CD14-positive monocyte (primary cell): ENCODE data around the gene STAT4. TPM values are rescaled to one million over a fixed set of nuclear protein-coding genes. Genes with fewer than 3 reads are reported as not detected.

ENCODE experiments used
- DNase-seq, 3 donors: peaks; one replicate each; pipeline ENCODE4 v3.0.0-alpha.2; 2011 to 2022
- H2AFZ ChIP-seq: 2 replicates; pipeline ENCODE4 v1.6.0; 2012; ENCODE audit warnings: mild to moderate bottlenecking, low read depth, low read length, inconsistent platforms; ENCODE audit not compliant: insufficient read depth, poor library complexity, severe bottlenecking
- H3K27ac ChIP-seq, 2 donors: 1 replicate in 1 of 2; 2 replicates in 1 of 2; pipeline ENCODE4 v1.5.1; 2012 to 2013; ENCODE audit warnings: low read length in 2 of 2, control low read depth in 1 of 2, inconsistent platforms in 1 of 2, low read depth in 1 of 2, mild to moderate bottlenecking in 1 of 2
- H3K27me3 ChIP-seq, 2 donors: one replicate each; pipeline versions ENCODE4 v1.6.0 to v1.6.1; 2011 to 2013; ENCODE audit warnings: low read length in 2 of 2; ENCODE audit not compliant: control insufficient read depth in 2 of 2, insufficient read depth in 2 of 2
- H3K36me3 ChIP-seq, 2 donors: replicated peaks in 1 of 2; 1 replicate in 1 of 2; 2 replicates in 1 of 2; pipeline versions ENCODE4 v1.5.1 to v1.6.1; 2012 to 2013; ENCODE audit warnings: low read length in 2 of 2, control low read depth in 1 of 2, inconsistent platforms in 1 of 2, mild to moderate bottlenecking in 1 of 2; ENCODE audit not compliant: insufficient read depth in 2 of 2, control insufficient read depth in 1 of 2
- H3K4me1 ChIP-seq, 2 donors: 1 replicate in 1 of 2; 2 replicates in 1 of 2; pipeline versions ENCODE4 v1.5.1 to v1.6.1; 2012 to 2013; ENCODE audit warnings: low read length in 2 of 2, control low read depth in 1 of 2, inconsistent platforms in 1 of 2, mild to moderate bottlenecking in 1 of 2, moderate library complexity in 1 of 2; ENCODE audit not compliant: insufficient read depth in 2 of 2, control insufficient read depth in 1 of 2
- H3K4me2 ChIP-seq: replicated peaks from 2 replicates; pipeline ENCODE3; 2012; ENCODE audit warnings: low read length, moderate library complexity, mild to moderate bottlenecking; ENCODE audit not compliant: poor library complexity, severe bottlenecking; ENCODE audit errors: extremely low read depth
- H3K4me3 ChIP-seq, 3 experiments: fragments of 200-600 bp in 1 of 3; sonication (generic) in 1 of 3; replicated peaks in 1 of 3; 1 replicate in 2 of 3; 2 replicates in 1 of 3; pipeline ENCODE4 v1.5.1; 2011 to 2013; ENCODE audit warnings: low read length in 3 of 3, mild to moderate bottlenecking in 3 of 3, control low read depth in 2 of 3, low read depth in 2 of 3, inconsistent platforms in 1 of 3, moderate library complexity in 1 of 3
- H3K79me2 ChIP-seq: 2 replicates; pipeline ENCODE4 v1.6.0; 2012; ENCODE audit warnings: mild to moderate bottlenecking, control low read depth, inconsistent platforms, low read length, moderate library complexity; ENCODE audit not compliant: insufficient read depth
- H3K9ac ChIP-seq: 2 replicates; pipeline ENCODE4 v1.6.0; 2017; ENCODE audit warnings: low read length, mild to moderate bottlenecking; ENCODE audit not compliant: insufficient read depth, poor library complexity, severe bottlenecking
- H3K9me3 ChIP-seq, 2 donors: replicated peaks in 1 of 2; 1 replicate in 1 of 2; 2 replicates in 1 of 2; pipeline versions ENCODE4 v1.5.1 to v1.6.1; 2012 to 2013; ENCODE audit warnings: low read length in 2 of 2, control low read depth in 1 of 2; ENCODE audit not compliant: control insufficient read depth in 1 of 2, insufficient read depth in 1 of 2
- H4K20me1 ChIP-seq: 2 replicates; pipeline ENCODE4 v1.6.0; 2012; ENCODE audit warnings: mild to moderate bottlenecking, low read length, control low read depth, moderate library complexity; ENCODE audit not compliant: insufficient read depth
- H3K27ac Mint-ChIP-seq, 7 donors: one replicate each; pipeline ENCODE4 v1.8.0; 2020; ENCODE audit warnings: mild to moderate bottlenecking in 7 of 7, mixed read lengths in 7 of 7, moderate library complexity in 6 of 7, inconsistent platforms in 2 of 7
- H3K27me3 Mint-ChIP-seq, 3 donors: one replicate each; pipeline ENCODE4 v1.8.0; 2021 to 2022; ENCODE audit warnings: low read depth in 3 of 3, mild to moderate bottlenecking in 3 of 3, mixed read lengths in 3 of 3, moderate library complexity in 3 of 3, inconsistent platforms in 1 of 3
- H3K36me3 Mint-ChIP-seq, 2 donors: one replicate each; pipeline ENCODE4 v1.8.0; 2020; ENCODE audit warnings: mixed read lengths in 2 of 2, inconsistent platforms in 1 of 2, mild to moderate bottlenecking in 1 of 2
- H3K4me1 Mint-ChIP-seq: one replicate; pipeline ENCODE4 v1.8.0; 2020; ENCODE audit warnings: mild to moderate bottlenecking, mixed read lengths
- H3K4me3 Mint-ChIP-seq, 2 donors: one replicate each; pipeline ENCODE4 v1.8.0; 2020; ENCODE audit warnings: mild to moderate bottlenecking in 2 of 2, mixed read lengths in 2 of 2, moderate library complexity in 1 of 2
- H3K9me3 Mint-ChIP-seq, 7 donors: one replicate each; pipeline ENCODE4 v1.8.0; 2020 to 2022; ENCODE audit warnings: mixed read lengths in 7 of 7, mild to moderate bottlenecking in 6 of 7, moderate library complexity in 6 of 7, inconsistent platforms in 2 of 7
- CTCF ChIP-seq: fragments of 200-600 bp; IDR thresholded peaks from one replicate; pipeline ENCODE4 v1.8.0; 2022; ENCODE audit warnings: antibody characterized with exemption, mild to moderate bottlenecking
- WGBS: methylation state at CpG from one replicate; pipeline ENCODE4 v1.1.5; 2013; ENCODE audit warnings: missing lambda C conversion rate; ENCODE audit not compliant: insufficient coverage; 5-methylcytosine and 5-hydroxymethylcytosine counted together
- intact Hi-C, 2 donors: fragments of 100-400 bp; cut with micrococcal nuclease; formaldehyde crosslinking; loops; one replicate each; pipeline versions ENCODE4 v1.15.0 to v1.15.1; 2023
- polyA plus RNA-seq, 3 donors: library from polyadenylated mRNA; depleted of rRNA in 1 of 3; unstranded in 2 of 3; stranded (reverse) in 1 of 3; fragments of 300-500 nt in 2 of 3; fragments of >200 nt in 1 of 3; fragmentation: Illumina TruSeq in 2 of 3; gene quantifications; 1 replicate in 2 of 3; 2 replicates in 1 of 3; pipeline ENCODE4 v1.2.3, GENCODE V29; 2012 to 2021

STAT4 gene
- polyA plus RNA-seq, 3 donors: 0.31 to 0.52 (median 0.31) TPM

GRCh38 chr2:191051825-191052778 is 98.7 kb downstream of the STAT4 start:
- WGBS: 0% methylated on average over 4 of the region's 10 CpGs
- H2AFZ ChIP-seq: no peak overlapping the region
- peaks cover 1 to 2% (median 1%) of the 10 kb centered on the region in 3 donors for H3K27me3 Mint-ChIP-seq

GRCh38 chr2:191051177-191051576 is 99.6 kb downstream of the STAT4 start:
- no peak for TF ChIP-seq CTCF

More at GRCh38 chr2:191051825-191052778, 98.7 kb downstream of the STAT4 start:
- peak; percentile 65 for TF ChIP-seq CTCF
- Histone ChIP-seq H3K36me3 (no peaks in the 10 kb centered on the region), H3K27ac (no peak overlapping the region), H4K20me1 (no peaks in the 10 kb centered on the region), H3K9ac (no peak overlapping the region), H3K4me2 (peak overlapping the region; percentile 60), H3K4me1 (peaks cover 16 to 21% of the 10 kb centered on the region in 2 donors), H3K4me3 (peak overlapping the region in 2 of 3 experiments; percentile 10 to 44), H3K27me3 (no peaks in the 10 kb centered on the region), H3K79me2 (no peaks in the 10 kb centered on the region), H3K9me3 (no peaks in the 10 kb centered on the region)
- DNase-seq: peak; percentile 29 to 50 (median 43)
- H3K4me3 Mint-ChIP-seq: no peak overlapping the region
- H3K27ac Mint-ChIP-seq: no peak overlapping the region
- H3K36me3 Mint-ChIP-seq: no peaks in the 10 kb centered on the region
- intact Hi-C loops: no loop called here
- peaks cover 11% of the 10 kb centered on the region for H3K4me1 Mint-ChIP-seq
- peaks cover 0 to 2% (median 0%) of the 10 kb centered on the region in 7 donors for H3K9me3 Mint-ChIP-seq

More at GRCh38 chr2:191051177-191051576, 99.6 kb downstream of the STAT4 start:
- Histone ChIP-seq H3K4me2 (no peak overlapping the region), H3K4me1 (peaks cover 9 to 13% of the 10 kb centered on the region in 2 donors), H3K4me3 (no peak overlapping the region), H3K36me3 (no peaks in the 10 kb centered on the region), H2AFZ (no peak overlapping the region), H3K27ac (no peak overlapping the region), H3K27me3 (no peaks in the 10 kb centered on the region), H3K79me2 (no peaks in the 10 kb centered on the region), H3K9ac (no peak overlapping the region), H3K9me3 (no peaks in the 10 kb centered on the region), H4K20me1 (no peaks in the 10 kb centered on the region)
- WGBS: 100% methylated on average over 2 of the region's 3 CpGs
- peaks cover 1 to 2% (median 1%) of the 10 kb centered on the region in 3 donors for H3K27me3 Mint-ChIP-seq
- H3K27ac Mint-ChIP-seq: no peak overlapping the region
- H3K4me3 Mint-ChIP-seq: no peak overlapping the region
- no peak for DNase-seq
- intact Hi-C loops: no loop called here
- H3K36me3 Mint-ChIP-seq: no peaks in the 10 kb centered on the region
- peaks cover 5% of the 10 kb centered on the region for H3K4me1 Mint-ChIP-seq
- H3K9me3 Mint-ChIP-seq: peaks cover 0 to 2% (median 0%) of the 10 kb centered on the region in 7 donors
